Measurements from ENCODE around the gene OR4D10. TPM values are rescaled to one million over a fixed set of nuclear protein-coding genes. Genes with fewer than 3 reads are reported as not detected.

The OR4D10 gene
- not detected for total RNA-seq

DNA sequence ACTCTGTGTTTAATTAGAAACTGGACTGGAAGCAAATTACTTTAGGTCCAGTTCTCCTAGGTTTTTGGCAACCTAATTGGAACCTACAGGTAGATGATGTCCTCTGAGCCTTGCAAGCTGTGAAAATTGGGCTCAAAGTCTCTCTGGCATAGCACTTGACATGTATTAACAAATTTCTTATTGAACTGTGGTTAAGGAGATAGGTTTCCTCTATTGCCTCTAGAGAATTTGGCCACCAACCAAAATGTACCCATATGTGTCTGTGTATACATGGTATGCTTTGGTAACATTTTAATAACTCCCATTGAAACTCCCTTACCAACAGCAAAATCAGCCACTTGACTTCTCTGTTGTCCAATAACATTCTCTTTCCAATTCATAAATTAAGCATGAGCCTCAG lies at the start of gene OR4D10:
Gene OR4D10 (plus strand): TSS at position 301 of the 400 bp plus-strand sequence. CDS start 4,115 bp downstream, outside the sequence.

DNA sequence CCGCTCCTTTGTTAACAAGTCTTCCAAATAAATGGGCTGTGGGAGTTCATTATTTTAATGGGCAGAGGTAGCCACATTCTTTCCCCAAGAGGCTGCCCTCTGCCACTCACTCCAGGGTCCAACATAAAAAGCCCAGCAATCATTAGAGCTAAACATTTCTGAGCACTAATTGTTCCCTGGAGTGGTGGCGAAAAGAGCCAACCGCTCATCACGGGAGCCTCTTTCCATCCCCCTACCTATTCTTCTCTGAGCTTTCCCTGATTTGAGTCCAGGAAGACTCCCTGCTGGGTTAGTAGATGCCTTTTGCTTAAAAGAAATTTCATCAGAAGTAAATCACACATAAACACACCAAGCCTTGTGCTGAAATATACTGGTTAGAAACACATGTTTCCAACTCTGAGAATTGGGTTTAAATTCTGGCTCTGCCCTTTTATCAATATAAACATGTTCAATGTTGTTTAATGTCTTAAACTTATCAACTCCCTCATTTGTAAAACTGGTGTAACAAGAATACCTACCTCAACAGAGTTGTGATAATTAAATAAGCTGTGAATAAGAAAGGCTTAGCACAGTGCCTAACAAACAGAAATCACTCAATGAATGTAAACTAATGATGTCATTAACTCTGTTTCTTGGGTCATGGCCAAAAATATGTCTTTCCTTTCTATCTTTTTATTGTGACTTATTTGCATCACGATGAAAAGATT lies 46.6 kb upstream of the OR4D10 start, which contains the start of gene OR5A2:
Gene OR5A2 (minus strand): TSS at position 53 of the 707 bp plus-strand sequence. CDS start 3,460 bp downstream, outside the sequence.

DNA sequence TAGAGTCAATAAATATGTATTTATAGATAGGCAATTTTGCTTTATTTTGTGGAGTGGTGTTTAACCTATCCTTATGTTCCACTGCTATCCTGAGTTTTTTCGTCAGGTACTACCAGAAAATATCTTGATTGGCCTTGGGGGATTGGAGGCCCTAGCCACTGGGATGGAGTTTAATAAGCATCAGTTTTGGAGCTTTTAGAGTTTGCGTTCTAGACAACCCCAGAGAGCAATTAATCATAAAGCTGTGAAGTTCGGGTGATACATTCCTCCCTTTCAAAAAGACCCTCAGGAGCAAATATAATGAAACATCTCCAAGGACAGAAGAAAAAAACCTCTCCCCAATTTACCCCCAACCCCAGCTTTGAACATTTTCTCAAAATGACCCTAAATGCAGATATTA lies 36.9 kb upstream of the OR4D10 start, which contains the start of gene OR5A1:
Gene OR5A1 (plus strand): TSS at position 301 of the 400 bp plus-strand sequence. CDS start 6,700 bp downstream, outside the sequence.

DNA sequence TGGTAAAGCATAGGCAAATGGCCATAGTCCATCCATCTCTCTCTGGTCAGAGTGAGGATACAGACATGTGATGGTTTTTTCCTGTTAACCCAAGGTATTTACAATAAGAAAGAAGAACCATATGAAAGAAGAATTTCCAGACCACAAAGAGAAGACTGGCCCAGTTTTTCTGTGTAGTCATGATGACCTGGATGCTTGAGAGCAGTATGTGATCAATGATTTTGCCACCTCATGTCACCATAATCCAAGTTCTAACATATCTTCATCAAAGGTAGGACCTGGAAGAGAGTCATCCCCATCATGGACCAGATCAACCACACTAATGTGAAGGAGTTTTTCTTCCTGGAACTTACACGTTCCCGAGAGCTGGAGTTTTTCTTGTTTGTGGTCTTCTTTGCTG lies 16.5 kb upstream of the OR4D10 start, which contains the start of gene OR4D6:
Gene OR4D6 (plus strand): TSS at position 301 of the 400 bp plus-strand sequence. CDS start 0 bp downstream, at position 301.

DNA sequence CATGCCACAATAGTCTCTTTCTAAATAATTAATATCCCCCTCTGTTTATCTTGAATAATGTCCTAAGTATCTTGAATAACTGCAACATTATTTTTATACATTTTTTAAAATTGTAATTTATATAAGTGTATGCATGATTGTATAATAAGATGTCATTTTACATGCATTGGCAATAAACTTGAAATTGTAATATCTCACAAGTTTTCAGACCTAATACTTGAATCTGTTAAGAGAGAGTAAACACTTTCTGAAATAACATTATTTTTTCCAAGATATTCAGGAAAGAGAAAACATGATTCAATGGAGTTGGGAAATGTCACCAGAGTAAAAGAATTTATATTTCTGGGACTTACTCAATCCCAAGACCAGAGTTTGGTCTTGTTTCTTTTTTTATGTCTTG lies 30.2 kb downstream of the OR4D10 start, which contains the start of gene OR4D11:
Gene OR4D11 (plus strand): TSS at position 301 of the 400 bp plus-strand sequence. CDS start 0 bp downstream, at position 301.

DNA sequence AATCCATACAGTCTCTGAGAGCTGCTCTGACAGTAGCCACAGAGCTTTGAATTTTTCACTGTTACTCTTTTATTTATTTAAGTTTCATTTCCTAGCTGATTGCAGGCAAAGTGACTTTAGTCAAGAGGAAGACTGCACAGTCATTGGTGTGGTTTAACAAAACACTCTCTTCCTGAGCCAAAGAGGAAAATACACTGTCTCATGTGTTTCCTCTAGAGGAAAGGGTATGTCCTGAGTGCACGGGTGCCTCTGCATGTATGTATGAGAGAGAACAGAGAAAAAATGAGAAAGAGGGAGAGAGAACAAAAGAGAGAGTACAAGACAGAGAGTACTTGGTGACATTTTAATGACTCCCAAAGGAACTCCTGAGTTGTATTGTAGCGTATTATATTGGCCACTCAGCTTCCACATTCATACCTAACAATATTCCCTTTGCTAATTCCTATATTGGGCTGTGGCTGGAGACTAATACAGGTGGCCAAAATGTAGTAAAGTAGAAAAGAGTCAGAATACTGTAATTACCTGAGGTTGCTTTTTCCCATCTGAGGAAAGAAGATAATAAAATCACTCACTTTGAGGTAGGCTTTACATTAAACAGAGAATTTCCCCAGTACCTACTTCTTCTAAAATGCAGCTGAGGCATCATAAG lies 38.0 kb downstream of the OR4D10 start, which contains the start of gene OR4D9:
Gene OR4D9 (plus strand): TSS at position 599 of the 649 bp plus-strand sequence. CDS start 3,374 bp downstream, outside the sequence.

Other genes starting within 250 kb of the OR4D10 start
- gene OR5AN1, start 114.4 kb upstream of the OR4D10 start, total RNA-seq: not detected
- gene OR5A2, start 46.9 kb upstream of the OR4D10 start, total RNA-seq: not detected
- gene OR5A1, start 36.8 kb upstream of the OR4D10 start, total RNA-seq: not detected
- gene OR4D6, start 16.4 kb upstream of the OR4D10 start, total RNA-seq: not detected
- not detected for gene OR4D11, start 30.3 kb downstream of the OR4D10 start, total RNA-seq
- gene OR4D9, start 38.2 kb downstream of the OR4D10 start, total RNA-seq: not detected
- 43.4 TPM for gene OSBP, start 142.5 kb downstream of the OR4D10 start, total RNA-seq
- 5.8 TPM for gene PATL1, start 195.7 kb downstream of the OR4D10 start, total RNA-seq
- gene OR10V1, start 240.5 kb downstream of the OR4D10 start, total RNA-seq: not detected